Superior temporal gyrus (tissue), 1 donor: Measurements from ENCODE around the gene ZC3H13.

Experiments used
- DNase-seq: peaks from one replicate; pipeline ENCODE4 v3.0.0-alpha.2; 2016; ENCODE audit errors: extremely low spot score

Gene ZC3H13

DNA sequence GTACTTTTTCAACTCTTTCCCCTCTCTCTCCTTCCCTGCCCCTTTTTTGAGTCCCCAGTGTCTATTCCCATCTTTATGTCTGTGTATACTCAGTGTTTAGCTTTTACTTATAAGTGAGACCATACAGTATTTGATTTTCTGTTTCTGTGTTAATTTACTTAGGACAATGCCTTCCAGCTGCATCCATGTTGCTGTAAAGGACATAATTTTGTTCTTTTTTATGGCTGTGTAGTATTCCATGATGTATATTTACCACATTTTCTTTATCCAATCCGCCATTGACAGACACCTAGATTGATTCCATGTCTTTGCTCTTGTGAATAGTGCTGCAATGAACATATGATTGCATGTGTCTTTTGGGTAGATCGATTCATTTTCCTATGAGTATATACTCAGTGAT, 10.7 kb upstream of the ZC3H13 start:
- no peak for DNase-seq

DNA sequence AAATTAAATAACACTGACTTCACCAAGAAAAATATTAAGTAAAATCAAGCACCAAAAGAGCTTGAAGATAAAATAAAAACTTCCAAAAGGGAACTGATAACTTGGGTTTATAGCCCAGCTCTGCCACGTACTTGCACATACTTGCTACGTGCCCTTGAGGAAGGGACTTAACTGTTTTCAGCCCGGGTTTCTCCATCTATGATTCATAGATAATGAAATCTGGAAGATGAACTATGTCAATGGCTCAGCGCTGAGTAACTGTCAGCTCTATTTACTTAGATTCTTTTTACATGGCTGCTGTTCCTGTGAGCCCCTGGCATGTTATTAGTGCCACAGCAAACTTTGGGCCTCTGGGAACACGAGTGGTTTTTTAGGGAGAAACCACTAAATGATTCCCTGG, 9.6 kb upstream of the ZC3H13 start:
- DNase-seq, result no peak

DNA sequence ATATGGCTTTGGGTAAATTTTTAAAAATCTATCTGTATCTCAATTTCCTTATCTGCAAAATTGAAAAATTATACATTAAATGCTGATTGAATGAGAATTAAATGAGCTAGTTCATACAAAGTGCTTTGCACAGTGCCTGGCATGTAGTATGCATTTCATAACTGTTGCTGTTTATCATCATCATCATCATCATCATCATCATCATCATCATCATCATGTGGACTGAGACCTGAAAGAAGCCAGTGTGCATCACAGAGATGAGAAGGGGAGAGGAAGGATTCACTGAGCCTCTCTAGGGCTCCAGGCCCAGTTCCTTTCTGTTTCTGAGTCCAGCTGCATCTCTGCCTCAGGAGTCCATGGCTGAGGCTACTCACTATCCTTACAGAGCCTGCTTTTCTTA, 6.9 kb upstream of the ZC3H13 start:
- DNase-seq, result peak; percentile 48

DNA sequence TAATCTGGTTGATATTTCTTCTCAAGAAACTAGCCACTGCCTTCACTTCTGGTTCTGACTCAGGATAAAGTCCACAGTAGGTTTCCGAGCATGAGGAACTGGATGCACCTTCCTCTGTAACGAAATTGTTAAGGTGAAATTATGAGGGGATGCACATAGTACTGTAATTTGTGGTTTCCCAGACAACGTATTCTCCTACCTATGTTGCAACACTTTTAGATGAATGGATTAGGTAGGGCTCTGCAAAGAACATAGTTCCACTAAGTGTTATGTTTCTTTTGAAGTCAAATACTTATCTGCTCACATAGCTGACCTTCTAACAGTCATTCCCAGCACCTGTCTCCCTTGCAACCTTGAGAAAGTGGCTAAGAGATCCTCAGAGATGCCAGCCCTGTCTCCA, 5.7 kb upstream of the ZC3H13 start:
- DNase-seq, result peak; percentile 25

DNA sequence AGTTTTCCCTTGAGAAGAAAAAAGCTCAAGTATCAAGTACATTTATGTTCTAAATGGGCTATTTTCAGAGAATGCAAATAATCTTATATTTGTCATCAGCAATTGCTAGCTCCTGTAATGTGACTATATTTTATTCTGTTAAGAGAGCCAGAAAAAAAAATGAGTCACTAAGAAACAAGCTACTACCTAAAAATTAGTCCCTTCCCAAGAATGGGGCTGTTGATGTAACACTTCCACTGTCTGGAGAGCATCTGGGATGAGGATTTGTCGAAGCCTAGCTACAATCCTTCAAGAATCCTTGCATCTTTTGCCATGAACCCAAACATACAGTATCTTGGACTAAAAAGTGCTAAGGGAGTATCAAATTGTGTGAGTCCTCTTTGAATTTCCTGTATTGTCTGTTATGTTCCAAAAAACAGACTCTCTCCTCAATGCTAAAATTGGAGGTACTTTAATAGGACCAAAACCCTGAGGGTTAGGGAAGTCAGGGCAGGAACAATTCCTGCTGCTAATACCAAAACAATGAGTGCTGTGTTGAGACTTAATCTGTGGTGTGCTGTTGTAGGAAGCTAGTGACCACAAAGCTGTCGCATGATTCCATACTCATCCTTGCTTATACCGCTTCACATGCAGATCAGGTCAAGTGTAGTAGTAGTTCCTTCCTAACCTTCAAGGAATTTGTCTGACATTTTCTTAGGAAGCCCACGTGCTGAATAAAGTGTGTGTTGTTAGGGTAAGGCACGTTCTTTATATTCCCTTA, 4.9 kb upstream of the ZC3H13 start:
- peak; percentile 83 for DNase-seq

DNA sequence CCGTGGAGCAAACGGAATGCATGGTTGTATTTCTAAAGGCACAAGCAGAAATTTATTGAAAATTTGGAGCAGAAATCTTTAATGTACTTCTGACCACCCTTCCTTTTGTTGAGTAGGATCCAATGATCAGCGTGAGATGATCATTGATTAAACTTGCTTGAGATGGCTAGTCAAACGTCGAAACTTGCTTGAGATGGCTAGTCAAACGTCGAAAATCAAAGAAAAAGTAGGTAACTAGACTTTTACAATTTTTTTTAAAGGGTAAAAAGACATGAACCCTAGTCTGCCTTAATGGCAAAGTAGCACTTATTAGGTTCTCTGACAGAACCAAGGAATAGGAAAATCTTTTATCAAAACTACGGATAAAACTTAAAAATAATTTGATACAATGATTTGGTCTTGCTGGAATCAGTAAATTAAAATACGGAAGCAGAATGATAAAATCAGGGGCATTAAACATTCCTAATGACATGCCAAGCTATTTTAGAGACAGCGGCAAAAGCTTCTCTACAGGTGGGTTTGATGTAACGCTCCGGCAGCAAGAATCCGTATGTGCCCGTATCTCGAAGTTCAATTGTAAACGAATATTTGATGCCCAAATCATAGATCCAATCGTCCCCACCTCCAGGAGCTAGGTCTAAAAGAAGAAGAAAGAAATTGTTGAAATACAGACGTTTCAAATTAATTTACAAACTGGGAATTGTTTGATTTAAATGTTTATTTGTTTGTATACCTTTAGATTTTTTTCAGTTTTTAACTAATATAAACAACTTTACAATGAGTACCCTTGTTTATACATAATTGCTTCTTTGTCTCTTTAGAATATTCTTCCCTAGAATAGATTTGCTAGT, 841 bp upstream of the ZC3H13 start:
- DNase-seq, result peak; percentile 72

DNA sequence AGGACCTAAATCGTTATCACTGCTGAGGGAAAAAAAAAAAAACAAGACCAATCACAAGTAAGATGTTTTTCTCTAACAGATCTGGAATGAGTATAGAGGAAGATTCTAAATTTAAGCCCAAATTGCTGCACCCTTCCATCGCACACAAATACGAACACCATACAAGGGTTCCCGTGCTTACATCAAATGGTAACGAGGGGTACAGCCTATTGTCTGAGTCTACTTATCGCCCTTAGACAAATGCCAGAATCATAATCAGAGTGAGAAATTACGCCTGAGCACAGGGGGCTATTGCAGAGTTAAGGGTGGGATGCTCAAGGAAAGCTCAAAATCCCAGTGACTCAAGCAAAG, 603 bp downstream of the ZC3H13 start:
- peak; percentile 50 for DNase-seq

DNA sequence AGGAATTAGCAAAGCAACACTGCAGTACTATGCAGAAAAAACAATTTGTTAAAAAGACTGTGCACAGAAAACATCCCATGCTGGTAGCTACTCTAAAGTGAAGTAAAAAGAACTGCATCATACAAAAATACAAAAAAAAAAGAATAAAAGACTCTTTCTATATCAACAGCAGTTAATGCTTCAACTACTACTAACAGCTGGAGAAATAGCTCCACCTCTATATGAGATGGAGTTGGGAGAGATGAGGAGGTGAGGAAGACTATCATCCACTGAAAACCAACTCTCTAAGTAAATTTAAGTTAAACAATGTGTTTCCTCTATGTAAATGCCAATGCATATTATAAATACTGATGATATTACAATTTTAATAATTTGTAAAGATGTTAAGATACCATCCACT, 1.8 kb downstream of the ZC3H13 start:
- DNase-seq, result no peak

DNA sequence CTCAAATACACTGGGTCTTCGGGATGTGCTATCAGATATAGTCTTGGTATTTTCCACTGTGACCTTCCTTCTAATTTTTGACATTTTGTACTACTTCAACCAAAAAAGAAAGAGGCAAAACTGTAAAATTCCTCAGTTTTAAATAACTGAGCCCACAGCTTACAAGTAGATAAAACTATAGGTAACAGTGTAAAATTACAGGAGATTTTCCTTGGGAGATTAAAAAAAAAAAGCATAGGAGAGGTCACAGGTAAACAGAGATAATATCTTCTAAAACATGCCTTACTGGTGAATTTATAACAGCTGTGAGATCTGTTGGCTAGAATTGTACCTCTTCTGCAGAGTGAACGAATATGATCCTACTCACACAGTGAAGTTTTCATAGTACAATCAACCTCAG, 7.1 kb downstream of the ZC3H13 start:
- DNase-seq, result no peak

DNA sequence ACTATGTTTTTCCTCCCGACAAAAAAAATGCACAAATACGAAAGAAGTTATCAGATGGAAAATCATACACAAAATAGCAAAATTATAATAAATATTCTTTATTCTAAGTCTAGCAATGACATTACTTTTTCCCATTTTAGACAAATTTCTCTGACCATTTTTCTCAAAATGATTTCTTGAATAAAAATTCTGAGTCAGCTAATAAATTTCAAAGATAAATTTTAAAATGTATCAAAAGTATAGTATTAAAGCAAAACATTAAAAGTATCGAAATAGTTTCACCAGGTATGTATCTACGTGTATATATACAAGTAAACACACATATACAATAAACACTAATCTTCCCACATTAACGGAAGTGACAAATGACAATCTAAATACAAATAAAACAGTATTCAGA, 8.9 kb downstream of the ZC3H13 start:
- DNase-seq, result no peak

DNA sequence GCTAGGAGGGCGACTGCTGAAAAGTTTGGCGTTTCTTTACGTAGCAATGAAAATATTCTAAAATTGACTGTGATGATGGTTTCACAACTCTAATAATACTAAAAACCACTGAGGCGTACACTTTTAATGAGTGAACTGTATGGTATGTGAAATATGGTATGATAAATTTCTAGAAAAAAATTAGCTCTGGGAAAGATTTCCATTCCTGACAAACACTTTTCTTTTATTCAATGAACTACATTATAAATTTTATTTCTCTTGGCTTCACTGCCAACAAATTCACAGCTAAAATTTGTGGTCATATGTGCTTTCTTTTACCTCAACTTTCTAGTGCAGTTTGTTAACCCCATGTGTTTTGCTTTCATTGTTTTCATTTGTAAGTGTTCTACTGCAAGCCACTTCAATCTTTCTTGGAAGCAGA, 11.1 kb downstream of the ZC3H13 start:
- no peak for DNase-seq

DNA sequence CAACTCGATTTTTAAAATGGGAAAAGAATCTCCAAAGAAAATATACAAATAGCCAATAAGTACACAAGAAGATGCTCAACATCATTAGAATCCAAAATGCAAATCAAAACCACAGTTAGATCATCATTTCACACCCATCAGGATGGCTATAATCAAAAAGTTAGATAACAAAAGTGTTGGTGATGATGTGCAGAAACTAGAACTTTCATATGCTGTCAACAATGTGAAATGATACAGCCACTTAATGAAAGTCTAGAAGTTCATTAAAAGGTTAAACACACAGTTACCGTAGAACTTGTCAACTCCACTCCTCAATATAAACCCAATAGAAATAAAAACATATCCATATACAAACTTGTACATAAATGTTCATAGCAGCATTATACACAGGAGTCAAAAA, 11.8 kb downstream of the ZC3H13 start:
- no peak for DNase-seq

DNA sequence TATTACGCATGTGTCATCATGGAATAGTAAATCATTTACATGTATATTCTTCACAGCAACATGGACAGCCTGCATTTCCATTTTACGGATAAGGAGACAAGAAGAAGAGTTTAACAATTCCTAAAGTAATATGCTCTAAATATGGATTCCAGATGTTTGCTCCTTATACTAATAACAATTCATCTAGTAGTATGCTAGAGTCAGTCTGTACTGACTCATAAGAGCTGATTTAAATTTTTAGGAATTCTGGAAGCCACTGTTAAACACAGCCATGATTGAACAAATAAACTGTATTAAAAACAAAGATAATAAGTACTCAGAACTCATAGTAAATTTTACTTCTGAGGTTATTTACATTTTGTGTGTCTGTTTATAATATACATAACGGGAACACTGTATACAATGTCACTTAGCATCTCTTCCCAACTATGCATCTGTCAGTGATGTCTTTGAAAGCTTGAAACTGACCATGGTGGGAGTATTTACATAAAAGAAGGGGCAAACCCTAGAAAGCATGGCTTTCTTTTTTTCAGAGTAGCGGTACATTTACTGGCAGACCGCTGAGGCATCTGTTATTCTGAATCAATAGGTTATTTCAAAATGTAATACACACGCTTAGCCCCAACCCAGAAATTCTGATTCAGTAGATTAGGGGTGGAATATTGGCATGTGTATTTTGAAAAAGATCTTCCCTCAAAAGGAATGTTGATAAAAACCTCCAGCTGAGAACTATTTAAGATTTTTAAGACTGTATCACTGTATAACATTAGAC, 12.9 kb downstream of the ZC3H13 start:
- no peak for DNase-seq

DNA sequence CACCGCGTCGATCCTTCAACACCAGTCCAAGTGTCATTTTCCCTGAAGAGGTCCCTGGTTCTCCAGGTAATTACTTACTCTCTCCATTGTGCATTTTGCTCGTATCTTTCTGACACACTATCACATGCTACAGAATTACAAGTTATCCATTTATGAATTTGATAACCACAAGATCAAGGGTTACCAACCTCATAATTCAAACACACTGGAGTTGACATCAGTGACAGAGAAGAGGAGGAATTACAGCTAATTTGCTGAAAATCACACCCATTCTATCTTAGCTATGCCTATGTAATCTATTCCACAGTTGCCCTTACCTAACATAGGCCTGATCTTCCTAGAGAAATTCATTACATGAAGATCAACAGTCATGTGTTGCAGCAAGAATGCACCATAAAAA, 14.2 kb downstream of the ZC3H13 start:
- DNase-seq, result no peak

DNA sequence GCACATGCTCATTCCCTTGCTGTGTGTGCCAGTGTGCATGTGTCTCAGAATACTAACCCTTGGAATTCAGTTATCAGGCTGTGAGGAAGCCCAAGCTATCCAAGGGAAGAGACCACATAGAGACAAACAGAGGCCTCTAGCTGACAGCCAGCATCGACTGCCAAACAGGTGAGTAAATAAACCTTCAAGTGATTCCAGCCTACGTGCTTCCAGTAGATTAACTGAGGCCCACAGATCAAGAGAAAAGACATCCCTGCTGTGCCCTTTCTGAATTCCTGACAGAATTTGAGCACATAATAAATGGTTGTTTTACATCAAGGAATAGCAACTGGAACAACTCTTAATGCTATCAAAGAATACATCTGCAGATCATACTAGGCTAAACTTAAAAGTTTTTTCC, 17.5 kb downstream of the ZC3H13 start:
- DNase-seq, result no peak

DNA sequence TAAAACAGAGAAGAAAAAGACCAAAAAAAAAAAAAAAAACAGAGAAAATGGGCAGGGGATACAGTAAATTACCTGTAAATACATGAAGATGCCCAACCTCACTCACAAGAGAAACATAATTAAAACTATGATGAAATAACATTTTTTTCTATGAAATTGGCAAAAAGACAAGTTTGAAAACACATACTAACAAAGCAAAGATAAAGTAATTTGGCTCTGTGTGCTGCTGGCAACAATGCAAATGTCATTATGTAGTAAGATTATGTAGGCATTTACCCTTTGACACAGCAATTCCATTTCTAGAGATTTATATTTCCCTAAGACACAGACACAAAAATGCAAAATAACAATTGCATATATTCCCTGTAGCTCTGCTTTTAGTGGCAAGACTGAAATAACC, 20.2 kb downstream of the ZC3H13 start:
- DNase-seq, result no peak

DNA sequence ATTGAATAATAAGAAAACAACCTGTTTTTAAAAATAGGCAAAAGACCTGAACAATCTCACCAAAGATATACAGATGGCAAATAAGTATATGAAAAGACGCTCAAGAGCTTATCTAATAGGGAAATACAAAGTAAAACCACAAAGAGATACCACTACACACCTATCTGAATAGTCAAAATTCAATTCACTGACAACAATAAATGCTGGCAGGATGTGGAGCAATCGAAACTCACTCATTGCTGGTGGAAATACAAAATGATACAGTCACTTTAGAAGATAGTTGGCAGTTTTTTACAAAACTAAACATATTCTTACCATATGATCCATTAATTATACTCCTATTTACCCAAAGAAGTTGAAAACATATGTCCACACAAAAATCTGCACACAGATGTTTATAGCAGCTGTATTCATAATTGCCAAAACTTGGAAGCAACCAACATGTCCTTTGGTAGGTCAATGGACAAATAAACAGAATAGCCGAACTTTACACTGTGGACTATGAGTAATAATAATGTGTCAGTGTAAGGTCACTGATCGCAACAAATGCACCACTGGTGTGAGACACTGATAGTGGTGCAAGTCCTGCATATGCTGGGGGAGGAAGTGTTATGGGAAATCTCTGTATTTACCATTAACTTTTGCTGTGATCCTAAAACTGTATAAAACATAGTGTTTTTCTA, 20.8 kb downstream of the ZC3H13 start:
- DNase-seq, result no peak

DNA sequence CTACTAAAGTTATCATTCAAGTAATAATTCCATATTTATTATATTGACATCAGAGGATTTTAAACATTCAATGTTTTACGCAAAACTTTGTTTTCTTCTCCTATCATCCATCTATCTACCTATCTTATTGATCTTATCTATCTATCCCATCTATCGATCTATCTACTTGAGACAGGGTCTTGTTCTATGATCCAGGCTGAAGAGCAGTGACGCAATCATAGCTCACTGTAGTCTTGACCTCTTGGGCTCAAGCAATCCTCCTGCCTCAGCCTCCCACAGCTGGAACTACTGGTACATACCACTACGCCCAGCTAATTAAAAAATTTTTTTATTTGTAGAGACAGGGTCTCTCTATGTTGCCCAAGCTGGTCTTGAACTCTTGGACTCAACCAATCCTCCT, 27.4 kb downstream of the ZC3H13 start:
- no peak for DNase-seq

DNA sequence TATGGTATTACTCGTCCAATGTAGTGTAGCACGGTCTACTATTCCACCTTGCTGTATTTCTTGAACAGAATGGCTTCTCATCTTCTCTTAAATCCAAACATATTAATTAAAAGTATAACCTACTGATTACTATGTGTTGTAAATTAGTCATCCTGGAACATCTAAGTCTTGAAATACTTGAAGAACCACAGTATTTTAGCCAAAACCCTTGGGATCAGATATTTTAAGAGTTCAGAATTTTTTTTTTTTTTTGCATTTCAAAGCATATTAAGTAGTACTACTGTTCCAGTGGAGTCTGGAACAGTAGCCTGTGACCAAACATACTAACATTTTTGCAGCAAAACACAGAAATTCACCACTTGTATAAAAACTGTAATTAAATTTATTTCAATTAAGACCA, 30.1 kb downstream of the ZC3H13 start:
- no peak for DNase-seq

DNA sequence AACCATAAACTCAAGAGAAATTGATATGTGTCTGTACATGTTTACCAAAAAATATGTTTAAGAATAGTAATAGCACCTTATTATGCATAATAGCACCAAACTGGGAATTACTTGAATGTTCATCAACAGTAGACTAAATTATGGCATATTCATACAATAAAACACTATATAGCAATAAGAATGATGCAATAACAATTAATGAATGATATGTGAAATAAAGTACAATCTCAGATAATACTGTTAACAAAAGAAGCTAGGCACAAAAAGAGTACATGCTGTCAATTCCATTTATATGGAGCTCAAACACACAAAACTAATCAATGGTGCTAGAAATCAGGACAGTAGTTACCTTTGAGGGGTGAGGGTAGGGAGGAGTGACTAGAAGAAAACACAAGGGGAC, 36.3 kb downstream of the ZC3H13 start:
- no peak for DNase-seq

DNA sequence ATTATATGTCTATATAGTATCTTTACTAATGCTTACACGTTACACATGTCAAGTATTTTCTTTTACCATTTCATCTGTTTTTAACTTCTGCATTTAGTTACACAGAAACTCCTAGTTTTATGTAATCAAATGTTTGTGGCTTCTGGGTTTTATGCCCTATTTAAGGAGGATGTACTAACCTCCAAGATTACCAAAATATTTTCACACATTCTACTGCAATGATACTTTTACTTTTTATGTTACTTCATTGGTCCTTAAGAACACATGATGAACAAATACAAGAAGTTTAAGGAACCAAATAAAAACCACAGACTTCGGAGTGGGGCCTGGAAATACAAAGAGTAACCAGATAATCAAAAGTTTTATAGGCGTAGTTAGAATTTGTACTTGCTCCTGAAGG, 37.2 kb downstream of the ZC3H13 start:
- no peak for DNase-seq

DNA sequence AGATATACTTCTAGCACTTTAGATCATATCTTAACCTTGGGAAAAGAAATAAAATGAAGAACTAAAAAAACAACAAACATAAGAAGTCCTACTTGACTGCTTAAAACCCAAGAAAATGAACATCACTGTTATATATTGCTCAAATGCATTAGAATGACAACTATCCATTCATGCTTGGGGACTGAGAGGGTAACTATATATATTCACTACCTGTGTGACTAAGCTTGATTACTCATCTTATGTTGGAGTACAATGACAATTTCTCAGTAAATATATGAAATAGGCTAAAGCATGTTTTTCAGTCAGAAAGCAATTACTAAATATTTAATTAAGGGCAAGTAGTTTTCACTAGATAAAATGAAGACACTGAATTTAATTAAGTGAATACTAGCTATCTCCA, 40.1 kb downstream of the ZC3H13 start:
- no peak for DNase-seq
